Gastrocnemius medialis (tissue), 4 donors: ENCODE data around the gene CHEK2. TPM values are rescaled to one million over a fixed set of nuclear protein-coding genes. Genes with fewer than 3 reads are reported as not detected.
"Not testable (repeated sequence)": the region's sequence is repeated elsewhere in the genome, so short reads cannot be mapped to it uniquely, and the experiment has no call there.

Source experiments
- ATAC-seq, 2 donors: fragments of 150-250 bp; one replicate each; pipeline ENCODE4 v1.9.1; 2016
- DNase-seq, 2 donors: peaks; one replicate each; pipeline ENCODE4 v3.0.0-alpha.2; 2019
- H3K27ac ChIP-seq, 4 donors: fragments of 200-600 bp; sonication (generic); 1 replicate in 1 of 4; 2 replicates in 3 of 4; pipeline ENCODE4 v1.5.1; 2016 to 2018; ENCODE audit warnings: mild to moderate bottlenecking in 2 of 4, moderate library complexity in 1 of 4
- H3K27me3 ChIP-seq, 3 donors: fragments of 200-600 bp; sonication (generic) in 2 of 3; 1 replicate in 1 of 3; 2 replicates in 2 of 3; pipeline versions ENCODE4 v1.5.1 to v1.6.0; 2016 to 2019; ENCODE audit warnings: mild to moderate bottlenecking in 1 of 3, moderate library complexity in 1 of 3
- H3K36me3 ChIP-seq, 2 donors: fragments of 200-600 bp; sonication (generic) in 1 of 2; one replicate each; pipeline ENCODE4 v1.5.1; 2017 to 2018
- H3K4me1 ChIP-seq, 2 donors: fragments of 200-600 bp; sonication (generic) in 1 of 2; one replicate each; pipeline ENCODE4 v1.5.1; 2016 to 2017; ENCODE audit warnings: mild to moderate bottlenecking in 2 of 2
- H3K4me3 ChIP-seq, 4 donors: fragments of 200-600 bp; sonication (generic) in 3 of 4; 1 replicate in 1 of 4; 2 replicates in 3 of 4; pipeline ENCODE4 v1.5.1; 2016 to 2019; ENCODE audit warnings: mild to moderate bottlenecking in 2 of 4
- H3K9me3 ChIP-seq, 3 donors: fragments of 200-600 bp; sonication (generic) in 2 of 3; 1 replicate in 1 of 3; 2 replicates in 2 of 3; pipeline ENCODE4 v1.5.1; 2016 to 2019
- CTCF ChIP-seq, 5 experiments: fragments of 450-650 bp in 3 of 5; fragments of 200-600 bp in 2 of 5; sonication (generic) in 2 of 5; IDR thresholded peaks in 4 of 5; conservative IDR thresholded peaks in 1 of 5; 1 replicate in 4 of 5; 2 replicates in 1 of 5; pipeline ENCODE4 v1.5.1; 2016 to 2019; ENCODE audit warnings: antibody characterized with exemption in 5 of 5, mild to moderate bottlenecking in 3 of 5, moderate library complexity in 3 of 5
- POLR2A ChIP-seq, 2 donors: fragments of 450-650 bp; IDR thresholded peaks; one replicate each; pipeline ENCODE4 v1.6.1; 2017; ENCODE audit warnings: antibody characterized with exemption in 2 of 2, mild to moderate bottlenecking in 2 of 2, moderate library complexity in 2 of 2
- in situ Hi-C, 4 donors: fragments of 200-750 bp; cut with MboI; loops; one replicate each; pipeline versions ENCODE4 v1.15.0 to v1.8.0; 2017; ENCODE audit warnings: low sequenced_read_pairs in 4 of 4
- intact Hi-C: fragments of 100-400 bp; cut with DNase I; formaldehyde crosslinking; loops from one replicate; pipeline ENCODE4 v1.15.1; 2023; ENCODE audit warnings: low total_unique reads
- total RNA-seq, 4 donors: library from RNA; depleted of rRNA; stranded (reverse); fragments of >200 nt; gene quantifications; one replicate each; pipeline versions ENCODE4 v1.1.0 to v1.2.3, GENCODE V29; 2016

CHEK2 gene
- total RNA-seq, 4 donors from 2014 or later: 0.58 to 5.7 (median 3.7) TPM

GRCh38 chr22:28706845-28707244 lies 34.8 kb downstream of the CHEK2 start:
- intact Hi-C loops: no loop called here
- no peaks in the 10 kb centered on the region for H3K27me3 ChIP-seq
- ATAC-seq: no peak
- no peaks in the 10 kb centered on the region for H3K36me3 ChIP-seq
- no peak for TF ChIP-seq CTCF (IDR thresholded peaks at IDR 0.05 in 4 of 5, conservative IDR thresholded peaks at IDR 0.05 in 1 of 5)
- TF ChIP-seq POLR2A (IDR thresholded peaks at IDR 0.05): no peak
- DNase-seq: no peak
- H3K4me3 ChIP-seq: no peak overlapping the region
- H3K9me3 ChIP-seq: no peaks in the 10 kb centered on the region
- no peak overlapping the region for H3K27ac ChIP-seq
- in situ Hi-C loops: no loop called here
- H3K4me1 ChIP-seq: peaks cover 17 to 21% of the 10 kb centered on the region in 2 donors

GRCh38 chr22:28703436-28703835 lies 38.2 kb downstream of the CHEK2 start:
- in situ Hi-C loops (no loop called here), intact Hi-C loops (no loop called here)
- H3K27ac ChIP-seq: no peak overlapping the region
- H3K27me3 ChIP-seq: no peaks in the 10 kb centered on the region
- DNase-seq (no peak), ATAC-seq (no peak)
- H3K36me3 ChIP-seq: no peaks in the 10 kb centered on the region
- no peak overlapping the region for H3K4me3 ChIP-seq
- H3K9me3 ChIP-seq: no peaks in the 10 kb centered on the region
- no peak for TF ChIP-seq POLR2A (IDR thresholded peaks at IDR 0.05)
- H3K4me1 ChIP-seq: no peaks in the 10 kb centered on the region

GRCh38 chr22:28702891-28703290 lies 38.7 kb downstream of the CHEK2 start:
- Histone ChIP-seq H3K9me3 (no peaks in the 10 kb centered on the region), H3K27me3 (no peaks in the 10 kb centered on the region), H3K4me1 (no peaks in the 10 kb centered on the region), H3K36me3 (no peaks in the 10 kb centered on the region), H3K27ac (no peak overlapping the region), H3K4me3 (no peak overlapping the region)
- intact Hi-C loops: no loop called here
- ATAC-seq (no peak), DNase-seq (no peak)
- in situ Hi-C loops: no loop called here
- no peak for TF ChIP-seq POLR2A (IDR thresholded peaks at IDR 0.05)
- no peak for TF ChIP-seq CTCF (IDR thresholded peaks at IDR 0.05 in 4 of 5, conservative IDR thresholded peaks at IDR 0.05 in 1 of 5)

GRCh38 chr22:28693041-28693760 lies 48.4 kb downstream of the CHEK2 start:
- H3K36me3 ChIP-seq, H3K27ac ChIP-seq, ATAC-seq, H3K4me1 ChIP-seq, H3K4me3 ChIP-seq, H3K27me3 ChIP-seq, H3K9me3 ChIP-seq, DNase-seq, intact Hi-C loops, in situ Hi-C loops: not testable (repeated sequence)

- DNase-seq, H3K4me1 ChIP-seq, intact Hi-C loops, H3K27me3 ChIP-seq, H3K36me3 ChIP-seq, H3K4me3 ChIP-seq, H3K27ac ChIP-seq, H3K9me3 ChIP-seq, ATAC-seq, in situ Hi-C loops: not testable (repeated sequence)
Measured at GRCh38 chr22:28689796-28690195, 51.8 kb downstream of the CHEK2 start.

- H3K27ac ChIP-seq, H3K27me3 ChIP-seq, ATAC-seq, H3K4me1 ChIP-seq, DNase-seq, intact Hi-C loops, H3K36me3 ChIP-seq, H3K9me3 ChIP-seq, in situ Hi-C loops, H3K4me3 ChIP-seq: not testable (repeated sequence)
Measured at GRCh38 chr22:28682966-28683365, 58.7 kb downstream of the CHEK2 start.

GRCh38 chr22:28680813-28681490 lies 60.7 kb downstream of the CHEK2 start:
- H3K9me3 ChIP-seq, H3K4me1 ChIP-seq, H3K4me3 ChIP-seq, H3K27ac ChIP-seq, DNase-seq, H3K27me3 ChIP-seq, in situ Hi-C loops, ATAC-seq, H3K36me3 ChIP-seq: not testable (repeated sequence)
- intact Hi-C loops: loop anchor here (2.0 kb wide), 1 partner anchor 32 kb away; no protein-coding TSS in a partner anchor
